Skin epidermis (tissue), 12 donors: ENCODE data around the gene LORICRIN.

Experiments used
- H3K27ac ChIP-seq, 21 experiments: fragments of 200-600 bp; sonication (generic) in 11 of 21; one replicate each; pipeline ENCODE4 v1.5.0; 2020; ENCODE audit warnings: mild to moderate bottlenecking in 3 of 21, inconsistent platforms in 2 of 21, moderate library complexity in 2 of 21
- H3K4me3 ChIP-seq, 7 experiments: fragments of 200-600 bp; sonication (generic) in 2 of 7; one replicate each; pipeline ENCODE4 v1.5.0; 2020; ENCODE audit warnings: inconsistent platforms in 2 of 7, mild to moderate bottlenecking in 2 of 7, moderate library complexity in 1 of 7

LORICRIN gene

DNA sequence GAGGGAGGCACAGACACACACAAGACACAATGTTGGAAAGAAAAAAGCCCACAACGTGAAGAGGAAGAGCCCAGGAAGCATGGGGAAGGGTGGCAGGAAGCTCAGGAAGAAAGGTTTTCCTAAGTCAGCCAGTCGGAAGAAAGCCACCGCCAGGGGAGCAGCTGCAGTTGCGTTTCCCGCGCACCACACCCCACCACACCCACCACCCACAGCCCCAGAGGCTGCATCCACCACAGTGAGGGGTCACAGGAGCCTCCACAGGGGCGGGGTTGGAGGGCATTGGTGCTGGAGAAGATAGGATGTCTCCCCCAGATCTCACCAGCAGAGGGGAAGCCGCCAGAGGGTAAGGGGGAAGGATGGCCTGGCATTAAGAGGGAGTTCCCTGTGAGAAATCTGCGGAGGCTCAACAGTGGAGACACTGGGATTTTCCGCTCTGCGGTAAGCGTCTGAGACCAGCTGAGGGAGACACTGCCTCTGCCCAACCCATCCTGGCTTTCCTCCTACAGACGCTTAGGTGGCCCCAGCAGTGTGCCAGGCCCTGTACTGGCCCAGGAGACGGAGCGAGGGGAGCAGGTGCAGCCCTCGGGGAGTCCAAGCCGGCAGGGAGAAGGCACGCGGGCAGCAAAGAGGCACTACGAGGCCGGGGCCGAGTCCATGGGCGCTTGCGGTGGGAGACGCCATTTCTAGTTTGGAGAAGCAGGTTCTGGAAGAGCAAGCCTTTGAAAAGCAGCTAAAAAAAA, 33.4 kb downstream of the LORICRIN start:
- H3K27ac ChIP-seq, result peak overlapping the region in 20 of 21 experiments; percentile 71 to 89 (median 84)
- H3K4me3 ChIP-seq, result no peak overlapping the region

DNA sequence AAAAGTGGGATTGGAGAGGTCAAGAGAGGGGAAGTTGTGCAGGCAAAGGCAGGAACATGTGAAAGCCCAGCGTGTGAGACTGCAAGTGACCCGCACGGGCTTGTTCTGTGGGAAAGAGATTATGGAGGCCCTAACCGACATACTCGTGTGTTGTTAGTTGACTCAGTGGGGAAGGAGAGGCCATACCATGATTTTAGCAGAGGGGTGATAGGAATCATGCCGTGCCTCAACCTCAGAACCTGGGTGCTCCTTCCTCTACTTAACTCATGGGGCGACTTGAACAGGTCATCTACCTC, 33.9 kb downstream of the LORICRIN start:
- Histone ChIP-seq H3K4me3 (no peak overlapping the region), H3K27ac (peak overlapping the region in 20 of 21 experiments; percentile 71 to 89 (median 84))

DNA sequence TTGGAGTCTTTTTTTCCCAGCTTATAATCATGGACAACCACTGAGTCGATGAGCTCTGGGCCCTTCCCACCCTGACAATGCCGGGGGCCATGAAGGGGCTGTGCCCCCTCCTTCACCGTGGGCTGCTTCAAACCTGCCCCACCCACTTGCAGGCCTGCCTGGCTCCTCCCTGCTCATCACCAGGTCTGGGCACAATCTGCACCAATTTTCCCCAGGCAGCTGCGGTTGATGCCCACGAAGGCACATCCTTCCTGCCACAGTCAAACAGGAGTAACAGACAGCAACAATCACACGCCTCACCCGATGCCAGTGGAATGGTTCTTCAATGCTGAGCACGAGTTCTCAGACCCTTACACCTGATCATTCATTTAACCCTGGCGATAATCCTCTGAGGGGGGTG, 34.4 kb downstream of the LORICRIN start:
- Histone ChIP-seq H3K27ac (peak overlapping the region in 20 of 21 experiments; percentile 71 to 89 (median 84)), H3K4me3 (no peak overlapping the region)

DNA sequence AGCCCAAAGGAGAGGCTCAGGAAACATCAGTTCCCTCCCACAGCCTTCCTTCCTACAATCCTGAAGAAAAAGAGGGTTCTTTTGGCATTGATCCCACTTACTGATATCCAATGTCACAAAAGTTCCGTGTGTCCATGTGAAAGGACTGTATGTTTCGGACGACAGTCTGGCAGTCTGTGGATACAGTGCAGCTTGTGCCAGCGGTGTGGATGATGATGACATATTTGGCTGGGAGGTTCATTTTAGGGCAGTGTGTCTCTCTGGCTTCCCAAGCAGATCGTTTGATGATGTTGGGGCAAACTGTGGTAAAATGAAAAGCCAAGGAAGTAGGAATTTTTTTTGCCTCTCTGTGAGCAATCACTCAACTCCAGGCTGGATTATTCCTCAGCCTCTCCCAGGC, 42.8 kb downstream of the LORICRIN start:
- Histone ChIP-seq H3K27ac (no peak overlapping the region), H3K4me3 (no peak overlapping the region)

DNA sequence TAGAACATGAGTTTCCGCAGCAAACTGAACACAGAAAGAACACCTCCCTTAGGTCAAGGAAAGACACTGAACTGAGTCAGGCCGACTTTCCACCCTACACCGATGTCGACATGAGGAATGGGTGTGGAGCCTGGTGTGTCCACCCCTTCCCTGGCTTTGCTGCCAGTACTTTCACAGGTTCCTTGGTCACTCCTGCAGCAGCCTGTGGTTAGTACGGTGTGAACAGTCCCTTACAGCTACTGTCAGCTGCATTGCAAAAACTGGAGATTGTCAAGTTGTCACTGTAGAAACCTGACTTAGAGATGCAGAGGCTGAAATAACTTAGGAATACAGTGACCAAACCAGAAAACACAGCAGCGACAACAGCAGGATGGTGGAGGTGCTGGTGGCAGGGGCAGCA, 46.2 kb downstream of the LORICRIN start:
- no peak overlapping the region for H3K4me3 ChIP-seq

DNA sequence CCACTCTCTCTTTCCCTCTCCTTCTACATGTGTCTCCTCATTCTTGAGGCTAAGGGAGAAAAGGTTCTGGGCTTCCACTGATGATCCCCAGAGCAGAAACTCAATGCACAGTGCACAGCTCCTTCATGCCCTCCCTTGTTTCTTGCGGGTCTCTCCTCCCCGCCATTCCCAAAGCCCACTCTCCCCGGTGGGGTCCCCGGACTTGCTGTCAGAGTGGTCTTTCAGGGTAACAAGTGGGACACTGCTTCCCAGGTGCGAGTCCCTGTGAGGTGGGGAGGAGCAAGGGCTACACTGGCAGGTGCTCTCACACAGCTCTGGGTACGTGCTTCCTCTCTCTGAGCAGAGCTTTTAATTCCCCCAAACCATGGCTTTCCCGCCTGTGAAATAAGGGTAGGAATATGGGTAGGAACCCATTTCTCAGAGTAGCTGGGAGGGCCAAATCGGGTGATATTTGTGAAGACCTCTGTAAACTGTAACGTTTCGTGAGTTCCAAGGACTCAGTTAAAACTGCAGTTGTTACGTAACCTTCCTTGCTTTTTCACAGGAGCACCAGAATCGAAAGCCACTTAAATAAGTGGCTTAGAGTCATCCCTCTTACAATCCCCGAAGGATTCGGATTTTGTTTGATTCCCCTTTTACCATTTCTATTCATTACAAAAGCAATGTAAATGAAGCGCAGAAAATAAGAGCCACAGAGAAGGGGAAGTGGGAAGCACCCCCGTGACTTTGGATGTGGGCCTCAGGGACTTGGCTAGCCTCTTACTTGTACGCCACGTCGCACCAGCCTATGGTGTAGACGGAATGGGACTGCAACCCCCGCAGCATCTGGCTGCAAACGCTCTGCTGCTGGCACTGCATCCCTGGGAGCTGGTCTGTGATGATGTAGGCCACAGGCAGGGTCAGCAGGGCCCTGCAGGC, 47.1 kb downstream of the LORICRIN start:
- no peak overlapping the region for H3K4me3 ChIP-seq

More for the DNA sequence above, 46.2 kb downstream of the LORICRIN start:
- H3K27ac ChIP-seq, result no peak overlapping the region

DNA sequence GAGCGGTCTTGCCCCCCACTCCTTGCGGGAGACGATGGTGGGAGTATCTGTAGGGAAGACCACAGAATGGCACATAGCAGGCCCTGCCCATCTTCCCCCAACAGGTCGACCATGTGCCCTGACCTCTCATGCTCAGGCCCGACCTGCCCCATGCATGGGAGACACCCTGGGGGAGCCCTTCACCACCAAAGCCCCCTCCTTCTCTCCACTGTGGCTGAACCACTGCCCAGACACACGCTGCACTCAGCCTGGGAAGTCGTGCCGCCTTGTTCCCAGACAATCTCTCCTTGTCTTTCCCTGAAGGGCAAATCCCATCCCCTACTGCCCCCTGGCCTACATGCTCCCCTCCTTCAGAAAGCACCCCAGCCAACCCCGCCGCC, 47.7 kb downstream of the LORICRIN start:
- no peak overlapping the region for H3K27ac ChIP-seq
- no peak overlapping the region for H3K4me3 ChIP-seq

More for the DNA sequence above, 47.1 kb downstream of the LORICRIN start:
- no peak overlapping the region for H3K27ac ChIP-seq

DNA sequence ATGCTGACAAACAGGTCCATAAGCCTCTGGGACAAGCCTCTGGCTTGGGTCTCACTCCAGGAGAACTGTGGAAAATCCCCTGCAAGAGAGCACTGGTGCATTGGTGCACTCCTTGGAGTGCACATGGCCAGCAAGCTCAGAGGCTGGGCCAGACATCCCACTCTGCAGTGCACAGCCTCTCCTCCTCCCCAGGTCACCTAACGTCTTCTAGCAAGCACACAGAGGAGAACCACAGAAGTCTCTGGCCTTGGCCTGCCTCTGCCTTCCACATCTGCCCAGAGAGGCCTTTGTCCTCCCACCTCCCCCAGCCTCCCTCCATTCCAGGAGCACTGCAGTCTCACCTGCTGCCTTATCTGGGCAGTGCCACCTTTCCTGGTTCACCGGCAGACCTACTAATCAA, 49.1 kb downstream of the LORICRIN start:
- no peak overlapping the region for H3K27ac ChIP-seq
- H3K4me3 ChIP-seq, result no peak overlapping the region

DNA sequence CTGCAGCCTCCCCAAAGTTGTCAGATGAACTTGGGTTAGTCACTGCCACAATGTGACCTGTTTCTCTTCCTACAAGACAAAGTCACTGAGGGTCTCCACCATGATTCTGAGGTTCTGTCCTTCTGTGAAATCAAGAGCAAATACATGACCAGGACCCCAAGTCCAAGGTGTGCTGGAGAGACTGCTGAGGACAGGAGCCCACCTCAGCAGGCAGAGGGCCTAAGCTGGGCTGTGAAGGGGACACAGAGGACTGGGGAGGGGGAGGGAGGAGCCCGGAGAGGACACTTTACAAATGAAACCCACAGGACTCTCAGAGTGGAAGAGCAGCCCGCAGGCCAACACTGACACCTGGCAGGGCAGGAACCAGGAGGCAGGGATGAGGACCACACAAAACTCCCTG, 50.0 kb downstream of the LORICRIN start:
- no peak overlapping the region for H3K4me3 ChIP-seq
- H3K27ac ChIP-seq, result no peak overlapping the region

DNA sequence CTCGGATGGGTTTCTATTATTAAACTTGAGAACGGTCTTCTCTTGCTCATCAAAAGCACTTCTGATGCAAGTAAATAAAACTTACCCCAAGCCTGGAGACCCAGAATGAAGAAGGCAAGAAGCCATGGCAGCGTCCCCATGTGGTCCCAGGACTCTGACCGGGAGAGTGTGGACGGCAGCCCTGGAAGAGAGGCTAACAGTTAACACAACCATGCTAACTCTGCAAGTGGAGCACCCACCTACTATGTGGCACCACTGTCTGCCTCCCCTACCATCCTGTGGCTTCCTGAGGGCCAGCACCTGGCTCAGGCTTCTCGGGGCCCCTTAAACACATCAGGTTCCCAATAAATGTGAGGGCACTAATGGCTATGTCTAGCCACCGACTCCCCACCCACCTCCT, 51.0 kb downstream of the LORICRIN start:
- no peak overlapping the region for H3K4me3 ChIP-seq
- no peak overlapping the region for H3K27ac ChIP-seq
